Tibial artery (tissue), 4 donors: ENCODE measurements around the gene MYO15B.
"Not testable (repeated sequence)": the region's sequence is repeated elsewhere in the genome, so short reads cannot be mapped to it uniquely, and the experiment has no call there.

Experiments
- DNase-seq, 2 donors: peaks; one replicate each; pipeline ENCODE4 v3.0.0-alpha.2; 2019
- H3K27ac ChIP-seq, 2 donors: fragments of 200-600 bp; sonication (generic) in 1 of 2; 1 replicate in 1 of 2; 2 replicates in 1 of 2; pipeline ENCODE4 v1.5.1; 2018 to 2019; ENCODE audit warnings: mild to moderate bottlenecking in 1 of 2
- H3K27me3 ChIP-seq, 2 donors: fragments of 200-600 bp; sonication (generic) in 1 of 2; one replicate each; pipeline versions ENCODE4 v1.5.1 to v1.6.0; 2016 to 2019
- H3K36me3 ChIP-seq, 3 donors: fragments of 200-600 bp; sonication (generic) in 2 of 3; one replicate each; pipeline ENCODE4 v1.5.1; 2016 to 2019; ENCODE audit warnings: mild to moderate bottlenecking in 2 of 3
- H3K4me1 ChIP-seq, 4 donors: fragments of 200-600 bp; sonication (generic) in 2 of 4; 1 replicate in 3 of 4; 2 replicates in 1 of 4; pipeline ENCODE4 v1.5.1; 2016 to 2019
- H3K4me3 ChIP-seq, 2 donors: fragments of 200-600 bp; sonication (generic) in 1 of 2; 1 replicate in 1 of 2; 2 replicates in 1 of 2; pipeline ENCODE4 v1.5.1; 2018 to 2019; ENCODE audit warnings: mild to moderate bottlenecking in 2 of 2
- H3K9me3 ChIP-seq, 3 donors: fragments of 200-600 bp; sonication (generic) in 1 of 3; one replicate each; pipeline ENCODE4 v1.5.1; 2016 to 2019
- intact Hi-C: fragments of 100-400 bp; cut with DNase I; formaldehyde crosslinking; loops from one replicate; pipeline ENCODE4 v1.15.0; 2023; ENCODE audit warnings: low total_unique reads
- TF ChIP-seq, protein P1 (sequence below), 2 experiments: fragments of 200-600 bp in 1 of 2; fragments of 450-650 bp in 1 of 2; IDR thresholded peaks; one replicate each; pipeline ENCODE4 v1.5.1; 2017 to 2019; ENCODE audit warnings: antibody characterized with exemption in 2 of 2, mild to moderate bottlenecking in 1 of 2, moderate library complexity in 1 of 2

MYO15B gene

DNA sequence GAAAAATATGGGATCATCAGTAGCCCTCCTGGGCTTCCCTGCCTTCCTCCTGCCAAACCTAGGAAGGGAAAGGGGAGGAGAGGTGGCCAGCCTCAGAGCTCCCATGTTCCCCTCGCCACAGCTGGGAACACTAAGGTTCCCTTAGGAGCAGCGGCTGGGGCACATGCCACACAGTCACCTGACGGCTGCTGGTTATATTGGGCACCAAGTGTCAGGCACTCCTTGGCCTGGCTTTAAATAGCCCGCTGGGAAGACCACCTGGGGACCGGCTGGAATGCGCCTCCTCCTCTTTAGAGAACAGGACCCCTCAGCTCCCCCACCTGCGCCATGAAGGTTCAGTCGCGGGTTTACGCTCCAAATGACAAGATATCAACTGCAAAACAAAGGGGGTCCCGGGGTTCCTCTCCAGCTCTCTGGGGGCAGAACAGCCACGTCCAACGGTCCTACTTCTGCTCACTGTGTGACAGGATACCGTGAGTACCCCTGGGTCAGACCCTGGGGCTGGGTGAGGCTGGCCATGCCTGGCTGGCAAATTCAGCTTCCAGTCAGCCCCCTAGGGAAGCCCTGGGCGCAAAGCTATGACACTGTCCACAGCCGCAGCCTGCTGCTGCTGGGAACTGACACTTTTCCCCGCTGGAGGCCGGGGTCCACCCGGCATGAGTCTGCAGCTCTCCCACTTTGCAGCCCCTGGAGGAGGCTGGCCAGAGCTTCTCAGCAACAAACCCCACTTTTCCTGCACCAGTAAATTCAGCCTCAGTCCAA lies 49.0 kb downstream of the MYO15B start:
- DNase-seq: no peak
- H3K4me3 ChIP-seq: no peak overlapping the region
- TF ChIP-seq, protein P1, sequence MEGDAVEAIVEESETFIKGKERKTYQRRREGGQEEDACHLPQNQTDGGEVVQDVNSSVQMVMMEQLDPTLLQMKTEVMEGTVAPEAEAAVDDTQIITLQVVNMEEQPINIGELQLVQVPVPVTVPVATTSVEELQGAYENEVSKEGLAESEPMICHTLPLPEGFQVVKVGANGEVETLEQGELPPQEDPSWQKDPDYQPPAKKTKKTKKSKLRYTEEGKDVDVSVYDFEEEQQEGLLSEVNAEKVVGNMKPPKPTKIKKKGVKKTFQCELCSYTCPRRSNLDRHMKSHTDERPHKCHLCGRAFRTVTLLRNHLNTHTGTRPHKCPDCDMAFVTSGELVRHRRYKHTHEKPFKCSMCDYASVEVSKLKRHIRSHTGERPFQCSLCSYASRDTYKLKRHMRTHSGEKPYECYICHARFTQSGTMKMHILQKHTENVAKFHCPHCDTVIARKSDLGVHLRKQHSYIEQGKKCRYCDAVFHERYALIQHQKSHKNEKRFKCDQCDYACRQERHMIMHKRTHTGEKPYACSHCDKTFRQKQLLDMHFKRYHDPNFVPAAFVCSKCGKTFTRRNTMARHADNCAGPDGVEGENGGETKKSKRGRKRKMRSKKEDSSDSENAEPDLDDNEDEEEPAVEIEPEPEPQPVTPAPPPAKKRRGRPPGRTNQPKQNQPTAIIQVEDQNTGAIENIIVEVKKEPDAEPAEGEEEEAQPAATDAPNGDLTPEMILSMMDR (IDR thresholded peaks at IDR 0.05): no peak

DNA sequence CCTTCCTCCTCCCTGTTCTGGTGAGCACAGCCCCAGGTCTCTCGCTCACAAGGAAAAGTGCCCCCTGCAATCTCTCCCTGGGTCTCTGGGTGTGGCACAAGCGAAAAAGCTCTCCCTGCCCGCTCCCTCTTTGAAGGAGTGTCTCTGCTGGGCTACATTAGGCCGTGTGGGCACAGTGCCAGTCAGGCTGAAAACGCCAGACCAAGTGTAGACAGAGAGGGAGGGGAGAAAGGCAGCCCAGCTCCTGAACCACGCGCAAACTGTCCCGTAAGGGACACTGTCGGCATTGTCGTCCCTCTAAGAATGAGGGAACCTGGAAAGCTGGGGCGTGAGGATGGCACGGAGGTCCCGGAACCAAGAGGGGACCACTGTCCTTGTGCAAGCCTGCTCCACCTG lies 49.5 kb downstream of the MYO15B start:
- Histone ChIP-seq H3K27ac (no peak overlapping the region), H3K4me3 (no peak overlapping the region), H3K36me3 (peaks cover 0 to 52% (median 6%) of the 10 kb centered on the region in 3 donors), H3K9me3 (no peaks in the 10 kb centered on the region), H3K4me1 (peaks cover 10 to 27% (median 20%) of the 10 kb centered on the region in 4 donors), H3K27me3 (no peaks in the 10 kb centered on the region)
- peak in 1 of 2 donors; percentile 62 for DNase-seq
- intact Hi-C loops: no loop called here
- TF ChIP-seq, protein P1 (IDR thresholded peaks at IDR 0.05): no peak

More for the DNA sequence above, 49.0 kb downstream of the MYO15B start:
- intact Hi-C loops: no loop called here
- H3K27me3 ChIP-seq: no peaks in the 10 kb centered on the region
- no peak overlapping the region for H3K27ac ChIP-seq
- peaks cover 10 to 27% (median 20%) of the 10 kb centered on the region in 4 donors for H3K4me1 ChIP-seq
- no peaks in the 10 kb centered on the region for H3K9me3 ChIP-seq
- H3K36me3 ChIP-seq: peaks cover 0 to 50% (median 6%) of the 10 kb centered on the region in 3 donors

DNA sequence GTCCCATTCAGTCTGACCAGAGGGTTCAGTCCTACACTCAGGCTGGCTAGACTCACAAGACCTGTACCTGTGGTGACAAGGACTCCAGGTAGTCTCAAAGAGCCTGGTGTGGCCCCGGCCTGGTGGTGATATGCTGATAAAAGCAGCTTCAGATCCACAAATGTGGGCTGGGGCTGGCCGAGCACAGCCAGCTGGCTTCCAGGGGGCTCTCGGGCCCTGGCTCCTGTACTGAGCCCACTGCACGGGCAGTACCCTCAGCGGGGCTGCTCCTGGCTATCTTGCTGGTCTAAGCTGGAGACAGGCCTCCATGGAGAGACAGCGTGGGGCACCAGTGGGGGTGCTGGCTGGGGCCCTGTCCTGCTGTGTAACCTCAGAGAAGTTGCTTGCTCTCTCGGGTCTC lies 50.0 kb downstream of the MYO15B start:
- Histone ChIP-seq H3K27ac (no peak overlapping the region), H3K36me3 (peaks cover 0 to 52% (median 6%) of the 10 kb centered on the region in 3 donors), H3K27me3 (no peaks in the 10 kb centered on the region), H3K4me3 (no peak overlapping the region), H3K4me1 (peaks cover 10 to 22% (median 19%) of the 10 kb centered on the region in 4 donors), H3K9me3 (no peaks in the 10 kb centered on the region)
- intact Hi-C loops: no loop called here
- TF ChIP-seq, protein P1 (IDR thresholded peaks at IDR 0.05): no peak
- no peak for DNase-seq

DNA sequence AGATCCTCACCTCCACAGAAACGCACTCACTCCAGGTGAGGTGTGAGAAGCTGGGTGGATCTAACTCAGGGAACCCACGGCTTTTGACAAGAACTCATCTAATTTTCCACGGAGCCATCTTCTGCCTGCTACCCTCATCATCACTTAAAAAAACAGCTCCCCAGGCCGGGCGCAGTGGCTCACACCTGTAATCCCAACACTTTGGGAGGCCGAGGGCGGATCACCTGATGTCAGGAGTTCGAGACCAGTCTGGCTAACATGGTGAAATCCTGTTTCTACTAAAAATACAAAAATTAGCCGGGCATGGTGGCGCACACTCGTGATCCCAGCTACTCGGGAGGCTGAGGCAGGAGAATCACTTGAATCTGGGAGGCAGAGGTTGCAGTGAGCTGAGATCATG lies 50.4 kb downstream of the MYO15B start:
- Histone ChIP-seq H3K36me3 (peaks cover 0 to 52% (median 8%) of the 10 kb centered on the region in 3 donors), H3K4me1 (peaks cover 10 to 18% (median 14%) of the 10 kb centered on the region in 4 donors)
- H3K27ac ChIP-seq, DNase-seq, H3K9me3 ChIP-seq, H3K4me3 ChIP-seq, intact Hi-C loops, H3K27me3 ChIP-seq: not testable (repeated sequence)

DNA sequence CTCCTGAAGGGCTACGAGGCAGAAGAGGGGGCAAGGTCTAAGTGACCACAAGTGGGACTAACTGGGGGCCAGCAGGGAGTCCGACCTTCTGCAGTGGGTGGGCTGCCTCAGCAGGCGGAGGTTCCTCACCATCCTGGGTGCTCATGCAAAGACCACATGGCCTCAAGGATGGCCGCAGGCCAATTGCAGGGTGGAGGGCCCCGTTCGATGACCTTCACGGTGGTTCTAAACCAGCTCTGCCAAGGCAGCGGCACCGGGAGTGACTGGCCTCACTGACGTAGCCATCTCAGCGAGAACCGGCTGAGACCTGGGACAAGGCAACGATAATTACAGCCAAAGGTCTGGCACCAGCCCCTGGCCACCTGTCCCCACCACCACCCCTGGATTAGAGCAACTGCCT lies 51.3 kb downstream of the MYO15B start:
- TF ChIP-seq, protein P1 (IDR thresholded peaks at IDR 0.05): no peak
- intact Hi-C loops: no loop called here
- Histone ChIP-seq H3K27ac (no peak overlapping the region), H3K4me3 (no peak overlapping the region), H3K27me3 (no peaks in the 10 kb centered on the region), H3K4me1 (peaks cover 4 to 9% (median 5%) of the 10 kb centered on the region in 4 donors), H3K36me3 (peaks cover 0 to 56% (median 16%) of the 10 kb centered on the region in 3 donors), H3K9me3 (no peaks in the 10 kb centered on the region)
- peak in 1 of 2 donors; percentile 64 for DNase-seq

DNA sequence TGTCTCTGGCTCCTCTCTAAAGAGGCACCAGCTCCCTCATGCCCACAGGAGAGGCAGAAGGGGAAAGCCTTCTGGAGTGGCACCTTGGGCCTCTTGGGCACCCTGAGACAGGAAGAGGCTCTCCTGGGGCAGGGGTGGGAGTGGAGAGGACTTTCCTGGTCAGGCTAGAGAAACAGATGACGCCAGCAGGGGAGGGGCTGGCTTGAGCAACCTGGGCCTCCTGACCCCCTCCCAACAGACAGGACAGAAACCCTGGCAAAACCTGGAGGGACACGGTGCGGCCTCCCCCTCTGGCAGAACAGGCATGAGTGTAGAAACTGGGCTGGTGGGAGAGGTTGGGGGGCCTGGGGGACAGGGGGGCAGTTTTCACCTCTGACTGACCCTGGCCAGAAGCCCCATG lies 51.7 kb downstream of the MYO15B start:
- no peak for DNase-seq
- H3K4me1 ChIP-seq: peaks cover 0 to 9% (median under 1%) of the 10 kb centered on the region in 4 donors
- TF ChIP-seq, protein P1 (IDR thresholded peaks at IDR 0.05): no peak
- no peaks in the 10 kb centered on the region for H3K27me3 ChIP-seq
- no peak overlapping the region for H3K27ac ChIP-seq
- no peak overlapping the region for H3K4me3 ChIP-seq
- no peaks in the 10 kb centered on the region for H3K9me3 ChIP-seq
- intact Hi-C loops: no loop called here
- H3K36me3 ChIP-seq: peaks cover 0 to 56% (median 18%) of the 10 kb centered on the region in 3 donors
